ENCODE measurements around the gene ARSG. TPM values are rescaled to one million over a fixed set of nuclear protein-coding genes. Genes with fewer than 3 reads are reported as not detected.

The ARSG gene
- polyA plus RNA-seq, 3 donors = 15.5 to 19.3 (median 19.2) TPM

GRCh38 chr17:68424203-68424602 is 132.9 kb downstream of the ARSG start:
- no peak overlapping the region for H2AFZ ChIP-seq (ENCODE audit: insufficient read depth, low read depth, low read length, poor library complexity, severe bottlenecking)
- peaks cover 61 to 92% of the 10 kb centered on the region in 2 donors for H3K36me3 ChIP-seq (replicated peaks in 1 of 2; ENCODE audit: control insufficient read depth in 1 of 2, insufficient read depth in 2 of 2, low read length in 2 of 2)
- no peak overlapping the region for H3K4me2 ChIP-seq (replicated peaks; ENCODE audit: extremely low read depth, low read length, poor library complexity, severe bottlenecking)
- H3K27ac ChIP-seq (ENCODE audit: low read depth in 1 of 2, low read length in 2 of 2) = no peak overlapping the region
- Mint-ChIP-seq H3K9me3 (no peaks in the 10 kb centered on the region), H3K27ac (no peak overlapping the region), H3K36me3 (peaks cover 74 to 91% of the 10 kb centered on the region in 2 donors), H3K4me3 (no peak overlapping the region), H3K27me3 (ENCODE audit: low read depth in 3 of 3) (peaks cover 1 to 3% (median 2%) of the 10 kb centered on the region in 3 donors), H3K4me1 (no peaks in the 10 kb centered on the region)
- no peaks in the 10 kb centered on the region for H3K27me3 ChIP-seq (ENCODE audit: control insufficient read depth in 2 of 2, insufficient read depth in 2 of 2, low read length in 2 of 2)
- no peaks in the 10 kb centered on the region for H3K79me2 ChIP-seq (ENCODE audit: insufficient read depth, low read length)
- H3K4me3 ChIP-seq (replicated peaks in 1 of 3; ENCODE audit: low read depth in 2 of 3, low read length in 3 of 3) = no peak overlapping the region
- no peak for DNase-seq
- WGBS (ENCODE audit: insufficient coverage) = 97% methylated on average over 10 of the region's 12 CpGs
- H3K9ac ChIP-seq (ENCODE audit: insufficient read depth, low read length, poor library complexity, severe bottlenecking) = no peak overlapping the region
- TF ChIP-seq, protein P1, sequence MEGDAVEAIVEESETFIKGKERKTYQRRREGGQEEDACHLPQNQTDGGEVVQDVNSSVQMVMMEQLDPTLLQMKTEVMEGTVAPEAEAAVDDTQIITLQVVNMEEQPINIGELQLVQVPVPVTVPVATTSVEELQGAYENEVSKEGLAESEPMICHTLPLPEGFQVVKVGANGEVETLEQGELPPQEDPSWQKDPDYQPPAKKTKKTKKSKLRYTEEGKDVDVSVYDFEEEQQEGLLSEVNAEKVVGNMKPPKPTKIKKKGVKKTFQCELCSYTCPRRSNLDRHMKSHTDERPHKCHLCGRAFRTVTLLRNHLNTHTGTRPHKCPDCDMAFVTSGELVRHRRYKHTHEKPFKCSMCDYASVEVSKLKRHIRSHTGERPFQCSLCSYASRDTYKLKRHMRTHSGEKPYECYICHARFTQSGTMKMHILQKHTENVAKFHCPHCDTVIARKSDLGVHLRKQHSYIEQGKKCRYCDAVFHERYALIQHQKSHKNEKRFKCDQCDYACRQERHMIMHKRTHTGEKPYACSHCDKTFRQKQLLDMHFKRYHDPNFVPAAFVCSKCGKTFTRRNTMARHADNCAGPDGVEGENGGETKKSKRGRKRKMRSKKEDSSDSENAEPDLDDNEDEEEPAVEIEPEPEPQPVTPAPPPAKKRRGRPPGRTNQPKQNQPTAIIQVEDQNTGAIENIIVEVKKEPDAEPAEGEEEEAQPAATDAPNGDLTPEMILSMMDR (IDR thresholded peaks at IDR 0.05) = no peak
- no peaks in the 10 kb centered on the region for H4K20me1 ChIP-seq (ENCODE audit: insufficient read depth, low read length)
- H3K9me3 ChIP-seq (replicated peaks in 1 of 2; ENCODE audit: control insufficient read depth in 1 of 2, insufficient read depth in 1 of 2, low read length in 2 of 2) = no peaks in the 10 kb centered on the region
- no peaks in the 10 kb centered on the region for H3K4me1 ChIP-seq (ENCODE audit: control insufficient read depth in 1 of 2, insufficient read depth in 2 of 2, low read length in 2 of 2)
- intact Hi-C loops (cut with micrococcal nuclease) = no loop called here

- H3K27ac Mint-ChIP-seq = no peak overlapping the region
- TF ChIP-seq, protein P1 (IDR thresholded peaks at IDR 0.05) = no peak
- no peak overlapping the region for H3K4me3 ChIP-seq (replicated peaks in 1 of 3; ENCODE audit: low read depth in 2 of 3, low read length in 3 of 3)
- peaks cover 63 to 93% of the 10 kb centered on the region in 2 donors for H3K36me3 ChIP-seq (replicated peaks in 1 of 2; ENCODE audit: control insufficient read depth in 1 of 2, insufficient read depth in 2 of 2, low read length in 2 of 2)
- no peak overlapping the region for H3K4me2 ChIP-seq (replicated peaks; ENCODE audit: extremely low read depth, low read length, poor library complexity, severe bottlenecking)
- no peak overlapping the region for H2AFZ ChIP-seq (ENCODE audit: insufficient read depth, low read depth, low read length, poor library complexity, severe bottlenecking)
- no peak for DNase-seq
- no peak overlapping the region for H3K4me3 Mint-ChIP-seq
- H3K36me3 Mint-ChIP-seq = peaks cover 74 to 92% of the 10 kb centered on the region in 2 donors
- H3K9me3 Mint-ChIP-seq = peaks cover 0 to 2% (median 0%) of the 10 kb centered on the region in 7 donors
- no peaks in the 10 kb centered on the region for H3K79me2 ChIP-seq (ENCODE audit: insufficient read depth, low read length)
- H3K27me3 Mint-ChIP-seq (ENCODE audit: low read depth in 3 of 3) = peaks cover 1 to 3% (median 2%) of the 10 kb centered on the region in 3 donors
- H3K4me1 ChIP-seq (ENCODE audit: control insufficient read depth in 1 of 2, insufficient read depth in 2 of 2, low read length in 2 of 2) = no peaks in the 10 kb centered on the region
- WGBS (ENCODE audit: insufficient coverage) = 97% methylated on average over 5 of the region's 6 CpGs
- H3K9me3 ChIP-seq (replicated peaks in 1 of 2; ENCODE audit: control insufficient read depth in 1 of 2, insufficient read depth in 1 of 2, low read length in 2 of 2) = no peaks in the 10 kb centered on the region
- H3K4me1 Mint-ChIP-seq = no peaks in the 10 kb centered on the region
- no peak overlapping the region for H3K27ac ChIP-seq (ENCODE audit: low read depth in 1 of 2, low read length in 2 of 2)
- H3K27me3 ChIP-seq (ENCODE audit: control insufficient read depth in 2 of 2, insufficient read depth in 2 of 2, low read length in 2 of 2) = no peaks in the 10 kb centered on the region
- no peaks in the 10 kb centered on the region for H4K20me1 ChIP-seq (ENCODE audit: insufficient read depth, low read length)
- intact Hi-C loops (cut with micrococcal nuclease) = no loop called here
- no peak overlapping the region for H3K9ac ChIP-seq (ENCODE audit: insufficient read depth, low read length, poor library complexity, severe bottlenecking)
Observed at GRCh38 chr17:68424861-68425260, 133.6 kb downstream of the ARSG start.
